Measurements from ENCODE around the gene ZFYVE27.

DNA sequence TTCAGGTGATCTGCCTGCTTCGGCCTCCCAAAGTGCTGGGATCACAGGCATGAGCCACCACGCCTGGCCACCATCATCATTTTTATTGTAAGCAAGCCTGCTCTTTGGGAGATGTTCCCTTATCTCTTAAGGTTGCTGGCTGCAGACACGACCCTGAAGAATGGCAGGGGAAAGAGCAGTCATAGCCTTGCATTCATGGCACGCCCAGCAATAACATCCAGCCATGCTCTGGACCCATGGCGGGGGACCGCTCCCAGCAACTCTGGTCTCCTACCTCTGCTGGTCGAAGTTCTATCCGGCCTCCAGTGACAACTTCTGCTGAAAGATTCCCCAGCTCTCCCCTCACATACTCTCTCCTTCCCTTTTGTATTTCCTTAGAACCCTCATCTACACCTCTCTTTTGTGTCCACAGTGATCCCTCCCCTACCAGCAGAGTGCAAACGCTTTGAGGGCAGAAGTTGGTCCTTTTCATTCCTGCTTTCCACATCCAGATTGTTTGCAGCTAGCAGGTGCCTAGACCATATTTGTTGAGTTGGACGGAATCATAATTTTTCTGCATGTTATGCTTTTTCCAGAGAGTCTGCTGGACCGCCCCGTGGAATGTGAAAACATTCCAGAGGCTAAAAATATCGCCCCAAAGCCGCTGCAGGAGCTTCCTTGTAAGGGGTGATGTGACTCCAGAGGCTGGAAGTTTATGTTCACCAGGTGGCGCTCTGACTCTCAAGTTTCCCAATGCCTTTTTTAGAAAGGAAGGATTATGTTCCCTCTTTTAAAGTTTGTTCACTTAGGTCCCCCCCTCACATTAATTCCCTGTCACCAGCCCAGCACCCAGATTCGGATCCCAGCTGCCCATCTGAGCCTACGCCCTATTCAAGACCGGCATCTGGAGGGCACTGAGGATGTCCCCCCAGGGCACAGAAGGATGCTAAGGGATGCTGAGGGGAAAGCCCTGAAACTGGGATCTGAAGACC, 27.7 kb upstream of the ZFYVE27 start:
- TF ChIP-seq, protein P1, sequence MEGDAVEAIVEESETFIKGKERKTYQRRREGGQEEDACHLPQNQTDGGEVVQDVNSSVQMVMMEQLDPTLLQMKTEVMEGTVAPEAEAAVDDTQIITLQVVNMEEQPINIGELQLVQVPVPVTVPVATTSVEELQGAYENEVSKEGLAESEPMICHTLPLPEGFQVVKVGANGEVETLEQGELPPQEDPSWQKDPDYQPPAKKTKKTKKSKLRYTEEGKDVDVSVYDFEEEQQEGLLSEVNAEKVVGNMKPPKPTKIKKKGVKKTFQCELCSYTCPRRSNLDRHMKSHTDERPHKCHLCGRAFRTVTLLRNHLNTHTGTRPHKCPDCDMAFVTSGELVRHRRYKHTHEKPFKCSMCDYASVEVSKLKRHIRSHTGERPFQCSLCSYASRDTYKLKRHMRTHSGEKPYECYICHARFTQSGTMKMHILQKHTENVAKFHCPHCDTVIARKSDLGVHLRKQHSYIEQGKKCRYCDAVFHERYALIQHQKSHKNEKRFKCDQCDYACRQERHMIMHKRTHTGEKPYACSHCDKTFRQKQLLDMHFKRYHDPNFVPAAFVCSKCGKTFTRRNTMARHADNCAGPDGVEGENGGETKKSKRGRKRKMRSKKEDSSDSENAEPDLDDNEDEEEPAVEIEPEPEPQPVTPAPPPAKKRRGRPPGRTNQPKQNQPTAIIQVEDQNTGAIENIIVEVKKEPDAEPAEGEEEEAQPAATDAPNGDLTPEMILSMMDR (optimal IDR thresholded peaks at IDR 0.05 in 1 of 3, IDR thresholded peaks at IDR 0.05 in 1 of 3, conservative IDR thresholded peaks at IDR 0.05 in 1 of 3; ENCODE audit: extremely low read depth in 1 of 3, insufficient read depth in 2 of 3, low read length in 3 of 3): peak; percentile 73 to 82 (median 76)
- no peak for TF ChIP-seq EZH2 (IDR thresholded peaks at IDR 0.05; ENCODE audit: low read length)

Measured in keratinocyte (primary cell).